ENCODE data around the gene TEX36. TPM values are rescaled to one million over a fixed set of nuclear protein-coding genes. Genes with fewer than 3 reads are reported as not detected.

TEX36 gene
- total and polyA plus RNA-seq, 9 of the 15 experiments (the other 6 are each of a cell fraction or from before 2014, with no cell fraction given) = 0.10 to 0.82 (median 0.15) TPM; not detected in 6

DNA sequence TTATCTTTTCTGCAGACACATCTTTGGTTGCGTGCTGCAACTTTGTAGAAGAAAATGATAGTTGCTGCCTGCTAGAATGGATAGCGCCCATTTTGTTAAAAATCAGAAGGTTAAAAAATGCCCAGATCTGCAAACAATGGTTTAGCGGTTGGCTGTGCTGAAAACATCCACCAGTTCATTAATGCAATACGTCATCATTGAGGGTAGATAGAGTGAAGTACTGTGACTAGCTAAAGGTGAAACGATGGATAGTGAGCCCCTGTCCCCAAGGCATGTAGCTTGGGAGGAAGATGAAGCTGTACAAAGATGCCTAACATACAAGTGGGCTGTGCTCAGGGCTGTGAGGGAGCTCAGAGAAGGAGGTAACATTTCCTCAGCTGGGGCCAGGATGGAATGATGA lies 48.4 kb downstream of the TEX36 start (continued):
- TF ChIP-seq, protein P1, sequence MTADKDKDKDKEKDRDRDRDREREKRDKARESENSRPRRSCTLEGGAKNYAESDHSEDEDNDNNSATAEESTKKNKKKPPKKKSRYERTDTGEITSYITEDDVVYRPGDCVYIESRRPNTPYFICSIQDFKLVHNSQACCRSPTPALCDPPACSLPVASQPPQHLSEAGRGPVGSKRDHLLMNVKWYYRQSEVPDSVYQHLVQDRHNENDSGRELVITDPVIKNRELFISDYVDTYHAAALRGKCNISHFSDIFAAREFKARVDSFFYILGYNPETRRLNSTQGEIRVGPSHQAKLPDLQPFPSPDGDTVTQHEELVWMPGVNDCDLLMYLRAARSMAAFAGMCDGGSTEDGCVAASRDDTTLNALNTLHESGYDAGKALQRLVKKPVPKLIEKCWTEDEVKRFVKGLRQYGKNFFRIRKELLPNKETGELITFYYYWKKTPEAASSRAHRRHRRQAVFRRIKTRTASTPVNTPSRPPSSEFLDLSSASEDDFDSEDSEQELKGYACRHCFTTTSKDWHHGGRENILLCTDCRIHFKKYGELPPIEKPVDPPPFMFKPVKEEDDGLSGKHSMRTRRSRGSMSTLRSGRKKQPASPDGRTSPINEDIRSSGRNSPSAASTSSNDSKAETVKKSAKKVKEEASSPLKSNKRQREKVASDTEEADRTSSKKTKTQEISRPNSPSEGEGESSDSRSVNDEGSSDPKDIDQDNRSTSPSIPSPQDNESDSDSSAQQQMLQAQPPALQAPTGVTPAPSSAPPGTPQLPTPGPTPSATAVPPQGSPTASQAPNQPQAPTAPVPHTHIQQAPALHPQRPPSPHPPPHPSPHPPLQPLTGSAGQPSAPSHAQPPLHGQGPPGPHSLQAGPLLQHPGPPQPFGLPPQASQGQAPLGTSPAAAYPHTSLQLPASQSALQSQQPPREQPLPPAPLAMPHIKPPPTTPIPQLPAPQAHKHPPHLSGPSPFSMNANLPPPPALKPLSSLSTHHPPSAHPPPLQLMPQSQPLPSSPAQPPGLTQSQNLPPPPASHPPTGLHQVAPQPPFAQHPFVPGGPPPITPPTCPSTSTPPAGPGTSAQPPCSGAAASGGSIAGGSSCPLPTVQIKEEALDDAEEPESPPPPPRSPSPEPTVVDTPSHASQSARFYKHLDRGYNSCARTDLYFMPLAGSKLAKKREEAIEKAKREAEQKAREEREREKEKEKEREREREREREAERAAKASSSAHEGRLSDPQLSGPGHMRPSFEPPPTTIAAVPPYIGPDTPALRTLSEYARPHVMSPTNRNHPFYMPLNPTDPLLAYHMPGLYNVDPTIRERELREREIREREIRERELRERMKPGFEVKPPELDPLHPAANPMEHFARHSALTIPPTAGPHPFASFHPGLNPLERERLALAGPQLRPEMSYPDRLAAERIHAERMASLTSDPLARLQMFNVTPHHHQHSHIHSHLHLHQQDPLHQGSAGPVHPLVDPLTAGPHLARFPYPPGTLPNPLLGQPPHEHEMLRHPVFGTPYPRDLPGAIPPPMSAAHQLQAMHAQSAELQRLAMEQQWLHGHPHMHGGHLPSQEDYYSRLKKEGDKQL (CRISPR knock-in tag; IDR thresholded peaks at IDR 0.05; ENCODE audit: borderline replicate concordance) = no peak
- TF ChIP-seq, protein P2, sequence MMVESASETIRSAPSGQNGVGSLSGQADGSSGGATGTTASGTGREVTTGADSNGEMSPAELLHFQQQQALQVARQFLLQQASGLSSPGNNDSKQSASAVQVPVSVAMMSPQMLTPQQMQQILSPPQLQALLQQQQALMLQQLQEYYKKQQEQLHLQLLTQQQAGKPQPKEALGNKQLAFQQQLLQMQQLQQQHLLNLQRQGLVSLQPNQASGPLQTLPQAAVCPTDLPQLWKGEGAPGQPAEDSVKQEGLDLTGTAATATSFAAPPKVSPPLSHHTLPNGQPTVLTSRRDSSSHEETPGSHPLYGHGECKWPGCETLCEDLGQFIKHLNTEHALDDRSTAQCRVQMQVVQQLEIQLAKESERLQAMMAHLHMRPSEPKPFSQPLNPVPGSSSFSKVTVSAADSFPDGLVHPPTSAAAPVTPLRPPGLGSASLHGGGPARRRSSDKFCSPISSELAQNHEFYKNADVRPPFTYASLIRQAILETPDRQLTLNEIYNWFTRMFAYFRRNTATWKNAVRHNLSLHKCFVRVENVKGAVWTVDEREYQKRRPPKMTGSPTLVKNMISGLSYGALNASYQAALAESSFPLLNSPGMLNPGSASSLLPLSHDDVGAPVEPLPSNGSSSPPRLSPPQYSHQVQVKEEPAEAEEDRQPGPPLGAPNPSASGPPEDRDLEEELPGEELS (CRISPR knock-in tag; IDR thresholded peaks at IDR 0.05; ENCODE audit: borderline replicate concordance) = no peak
- no peak for TF ChIP-seq SMARCA4 (IDR thresholded peaks at IDR 0.05)
- TF ChIP-seq FOXK2 (conservative IDR thresholded peaks at IDR 0.05 in 1 of 2, IDR thresholded peaks at IDR 0.05 in 1 of 2; ENCODE audit: low read depth in 2 of 2) = no peak
- no peak for TF ChIP-seq MIER1 (IDR thresholded peaks at IDR 0.05; ENCODE audit: low read depth)
- TF ChIP-seq MCM2 (IDR thresholded peaks at IDR 0.05; ENCODE audit: low read depth) = no peak
